Esophagus muscularis mucosa (tissue), 4 donors: ENCODE data around the gene CSTF2.
"Not testable (repeated sequence)": the region's sequence is repeated elsewhere in the genome, so short reads cannot be mapped to it uniquely, and the experiment has no call there.

Experiments used
- CTCF ChIP-seq, 3 experiments: fragments of 200-600 bp in 2 of 3; fragments of 450-650 bp in 1 of 3; sonication (generic) in 2 of 3; IDR thresholded peaks; one replicate each; pipeline ENCODE4 v1.5.1; 2017 to 2019; ENCODE audit warnings: antibody characterized with exemption in 3 of 3, mild to moderate bottlenecking in 2 of 3, moderate library complexity in 1 of 3
- EP300 ChIP-seq: sonication (generic); formaldehyde crosslinking; IDR thresholded peaks from one replicate; pipeline ENCODE4 v1.6.1; 2017; ENCODE audit warnings: antibody characterized with exemption
- POLR2AphosphoS5 ChIP-seq, 2 donors: sonication (generic); formaldehyde crosslinking; IDR thresholded peaks; one replicate each; pipeline ENCODE4 v1.6.1; 2017; ENCODE audit warnings: antibody characterized with exemption in 2 of 2

GRCh38 chrX:100796371-100796770, 23.8 kb upstream of the CSTF2 start:
- not testable (repeated sequence) for TF ChIP-seq EP300; CTCF (IDR thresholded peaks at IDR 0.05); POLR2AphosphoS5 (IDR thresholded peaks at IDR 0.05)
